Adrenal gland (tissue), 12 donors: ENCODE data around the gene PIGS. TPM values are rescaled to one million over a fixed set of nuclear protein-coding genes. Genes with fewer than 3 reads are reported as not detected.

Source experiments
- DNase-seq, 7 donors: peaks; one replicate each; pipeline ENCODE4 v3.0.0-alpha.2; 2019 to 2020
- H3K27ac ChIP-seq, 5 donors: fragments of 200-600 bp; sonication (generic) in 4 of 5; 1 replicate in 3 of 5; 2 replicates in 2 of 5; pipeline versions ENCODE4 v1.5.1 to v1.8.0; 2016 to 2020; ENCODE audit warnings: mild to moderate bottlenecking in 1 of 5
- H3K27me3 ChIP-seq: fragments of 200-600 bp; 2 replicates; pipeline ENCODE4 v1.8.0; 2021
- H3K36me3 ChIP-seq, 2 donors: fragments of 200-600 bp; replicated peaks in 1 of 2; 1 replicate in 1 of 2; 2 replicates in 1 of 2; pipeline versions ENCODE4 v1.5.1 to v1.8.0; 2018 to 2022
- H3K4me1 ChIP-seq, 2 donors: fragments of 200-600 bp; replicated peaks in 1 of 2; 1 replicate in 1 of 2; 2 replicates in 1 of 2; pipeline versions ENCODE4 v1.5.1 to v1.8.0; 2018 to 2021
- H3K4me3 ChIP-seq, 4 donors: fragments of 200-600 bp; sonication (generic) in 3 of 4; one replicate each; pipeline ENCODE4 v1.5.1; 2016 to 2018
- H3K9me3 ChIP-seq, 3 donors: fragments of 200-600 bp; sonication (generic) in 1 of 3; replicated peaks in 1 of 3; 1 replicate in 2 of 3; 2 replicates in 1 of 3; pipeline versions ENCODE4 v1.5.1 to v1.8.0; 2016 to 2021
- CTCF ChIP-seq, 6 experiments: fragments of 450-650 bp in 4 of 6; fragments of 200-600 bp in 2 of 6; sonication (generic) in 1 of 6; IDR thresholded peaks; 1 replicate in 5 of 6; 2 replicates in 1 of 6; pipeline versions ENCODE4 v1.5.1 to v1.8.0; 2016 to 2021; ENCODE audit warnings: antibody characterized with exemption in 6 of 6, mild to moderate bottlenecking in 2 of 6, moderate library complexity in 1 of 6
- POLR2A ChIP-seq, 2 donors: fragments of 450-650 bp; IDR thresholded peaks; one replicate each; pipeline ENCODE4 v1.6.1; 2017; ENCODE audit warnings: antibody characterized with exemption in 2 of 2, mild to moderate bottlenecking in 2 of 2, moderate library complexity in 1 of 2
- WGBS, 4 donors: extraction: QIAGEN DNeasy Blood & Tissue Kit in 2 of 4; methylation state at CpG; one replicate each; pipeline versions ENCODE4 v1.1.5 to v1.1.7; 2013 to 2017; 5-methylcytosine and 5-hydroxymethylcytosine counted together
- intact Hi-C, 2 donors: fragments of 100-400 bp; cut with DNase I; formaldehyde crosslinking; loops; one replicate each; pipeline versions ENCODE4 v1.14.1 to v1.15.0; 2022 to 2023
- polyA plus RNA-seq, 3 donors: library from polyadenylated mRNA; stranded (reverse); fragments of 200-250 nt in 2 of 3; fragments of 350-450 nt in 1 of 3; fragmentation: Illumina TruSeq in 1 of 3; extraction: RNeasy Lipid Tissue Mini Kit (QIAGEN cat#74804) in 1 of 3; gene quantifications; one replicate each; pipeline ENCODE4 v1.2.3, GENCODE V29; 2013 to 2014
- total RNA-seq, 9 donors: library from RNA; depleted of rRNA in 4 of 9; stranded (reverse); fragments of >200 nt in 4 of 9; fragments of 120-200 nt in 1 of 9; fragmentation: NEBNext Ultra II Directional in 1 of 9; extraction: Animal tissue kit (Norgen Biotek cat#: 25700) in 1 of 9; gene quantifications; one replicate each; pipeline versions ENCODE4 v1.1.0 to v1.2.4, GENCODE V29; 2013 to 2023
- donor health status: healthy with polysubstance abuse.
- donor health status: Bipolar disorder and iron deficiency.
- donor health status: DM: yes; HTN: yes; CAD: no.
- donor health status: DM: no; HTN: no; CAD: no.
- donor health status: DM: no; HTN: no; CAD: no.
- donor health status: DM: yes; HTN: yes; CAD: no.

The PIGS gene
- total and polyA plus RNA-seq, 12 donors: 9.2 to 73.0 (median 55.6) TPM

- H3K36me3 ChIP-seq: peaks cover 0 to 100% of the 10 kb centered on the region in 2 donors
- no peaks in the 10 kb centered on the region for H3K9me3 ChIP-seq
- intact Hi-C loops: loop anchor here in 1 of 2 donors (10.0 kb wide), 1 partner anchor 124 kb away; no protein-coding TSS in a partner anchor
- no peak overlapping the region for H3K27ac ChIP-seq
- H3K27me3 ChIP-seq: no peaks in the 10 kb centered on the region
- DNase-seq: no peak
- H3K4me3 ChIP-seq: no peak overlapping the region
- 87 to 93% (median 88%) methylated on average over 3 of the region's 3 CpGs for WGBS, 4 donors
- TF ChIP-seq CTCF (IDR thresholded peaks at IDR 0.05): no peak
- no peak for TF ChIP-seq POLR2A (IDR thresholded peaks at IDR 0.05)
- no peaks in the 10 kb centered on the region for H3K4me1 ChIP-seq
These were observed 47.1 kb upstream of the PIGS start for GRCh38 chr17:28618464-28618863.

GRCh38 chr17:28616281-28616680 lies 45.0 kb upstream of the PIGS start:
- Histone ChIP-seq H3K27ac (no peak overlapping the region), H3K9me3 (no peaks in the 10 kb centered on the region), H3K36me3 (peaks cover 0 to 79% of the 10 kb centered on the region in 2 donors), H3K4me1 (no peaks in the 10 kb centered on the region), H3K27me3 (no peaks in the 10 kb centered on the region), H3K4me3 (no peak overlapping the region)
- TF ChIP-seq CTCF (IDR thresholded peaks at IDR 0.05) (no peak), POLR2A (IDR thresholded peaks at IDR 0.05) (no peak)
- intact Hi-C loops: loop anchor here in 1 of 2 donors (10.0 kb wide), 1 partner anchor 121 kb away; no protein-coding TSS in a partner anchor
- WGBS, 4 donors: 79 to 93% (median 85%) methylated on average over 7 of the region's 7 CpGs
- no peak for DNase-seq

GRCh38 chr17:28615260-28615940 lies 44.1 kb upstream of the PIGS start:
- Histone ChIP-seq H3K27me3 (no peaks in the 10 kb centered on the region), H3K27ac (no peak overlapping the region), H3K9me3 (no peaks in the 10 kb centered on the region), H3K36me3 (peaks cover 0 to 70% of the 10 kb centered on the region in 2 donors), H3K4me1 (no peaks in the 10 kb centered on the region), H3K4me3 (no peak overlapping the region)
- TF ChIP-seq CTCF (IDR thresholded peaks at IDR 0.05) (no peak), POLR2A (IDR thresholded peaks at IDR 0.05) (no peak)
- 88 to 89% (median 89%) methylated on average over 4 of the region's 4 CpGs for whole genome bisulfite sequencing, 4 donors
- DNase-seq: peak in 1 of 7 donors; percentile 31
- intact Hi-C loops: loop anchor here (2.0 to 10.0 kb wide), 2 partner anchors 121 kb away; no protein-coding TSS in a partner anchor

GRCh38 chr17:28613931-28614381 lies 42.6 kb upstream of the PIGS start, which contains the start of gene RSKR:
RSKR (minus strand) TSS chr17:28614185; CDS start chr17:28614161, 24 bp downstream.
- H3K4me1 ChIP-seq: no peaks in the 10 kb centered on the region
- TF ChIP-seq POLR2A (IDR thresholded peaks at IDR 0.05) (no peak), CTCF (IDR thresholded peaks at IDR 0.05) (no peak)
- no peaks in the 10 kb centered on the region for H3K9me3 ChIP-seq
- H3K4me3 ChIP-seq: no peak within 1 kb of the TSS
- DNase-seq: peak in 1 of 7 donors; percentile 74
- 65 to 86% (median 74%) methylated on average over 5 of the region's 5 CpGs for WGBS, 4 donors
- H3K27ac ChIP-seq: peak within 1 kb of the TSS in 1 of 5 donors; percentile 14
- peaks cover 0 to 56% of the 10 kb centered on the region in 2 donors for H3K36me3 ChIP-seq
- intact Hi-C loops: loop anchor here (2.0 to 10.0 kb wide), 3 partner anchors 67 to 119 kb away; no protein-coding TSS in a partner anchor
- no peaks in the 10 kb centered on the region for H3K27me3 ChIP-seq
